ENCODE measurements around the gene DPYSL5.

DNA sequence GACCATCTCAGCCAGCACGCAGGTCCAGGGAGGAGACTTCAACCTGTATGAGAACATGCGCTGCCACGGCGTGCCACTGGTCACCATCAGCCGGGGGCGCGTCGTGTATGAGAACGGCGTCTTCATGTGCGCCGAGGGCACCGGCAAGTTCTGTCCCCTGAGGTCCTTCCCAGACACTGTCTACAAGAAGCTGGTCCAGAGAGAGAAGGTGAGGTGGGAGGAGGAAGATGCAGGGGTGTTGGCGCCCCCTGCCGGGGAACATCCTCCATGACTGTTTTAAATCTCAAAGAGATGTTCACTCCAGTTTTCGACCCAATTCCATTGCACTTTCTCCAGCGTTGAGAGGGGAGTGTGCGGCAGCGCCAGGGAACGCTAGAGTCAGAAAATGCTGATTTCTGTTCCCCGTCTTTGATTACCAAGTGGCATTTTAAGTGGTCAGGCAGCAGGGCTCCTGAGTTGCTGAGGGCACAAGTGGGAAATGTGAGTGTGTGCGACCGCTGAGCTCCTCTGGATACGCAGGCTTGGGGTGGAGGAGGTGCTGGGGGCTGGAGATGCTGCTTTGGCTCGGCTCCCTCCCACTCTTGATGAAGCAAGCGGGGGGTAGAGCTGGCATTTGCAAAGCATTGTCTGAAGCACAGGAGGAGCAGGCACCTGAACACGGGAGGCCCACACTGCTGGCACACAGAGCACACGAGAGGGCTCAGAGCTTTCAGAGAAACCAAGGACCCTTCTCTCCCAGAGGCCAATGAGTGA, 94.8 kb downstream of the DPYSL5 start:
- TF ChIP-seq GATA3 (IDR thresholded peaks at IDR 0.05; ENCODE audit: low read depth, low read length) (no peak), GATA2 (IDR thresholded peaks at IDR 0.05; ENCODE audit: low read depth, low read length) (no peak)
